Breast epithelium (tissue), 3 donors: ENCODE measurements around the gene DNAJB8.

Experiments used
- CTCF ChIP-seq, 3 donors: fragments of 450-650 bp; IDR thresholded peaks; one replicate each; pipeline ENCODE4 v1.5.1; 2016 to 2017; ENCODE audit warnings: antibody characterized with exemption in 3 of 3, mild to moderate bottlenecking in 3 of 3, moderate library complexity in 3 of 3
- POLR2A ChIP-seq: fragments of 450-650 bp; IDR thresholded peaks from one replicate; pipeline ENCODE4 v1.6.1; 2016; ENCODE audit warnings: antibody characterized with exemption, mild to moderate bottlenecking, moderate library complexity

GRCh38 chr3:128458746-128459460, 7.8 kb downstream of the DNAJB8 start:
- TF ChIP-seq CTCF (IDR thresholded peaks at IDR 0.05) (no peak), POLR2A (no peak)
